Measurements from ENCODE around the gene GDPD4. TPM values are rescaled to one million over a fixed set of nuclear protein-coding genes. Genes with fewer than 3 reads are reported as not detected.
A peak's percentile ranks its signal among the peaks of the same experiment; 100 is the strongest.

The GDPD4 gene
- total and polyA plus RNA-seq, 9 of the 15 experiments (the other 6 are each of a cell fraction or from before 2014, with no cell fraction given): 0.40 TPM; not detected in 8

DNA sequence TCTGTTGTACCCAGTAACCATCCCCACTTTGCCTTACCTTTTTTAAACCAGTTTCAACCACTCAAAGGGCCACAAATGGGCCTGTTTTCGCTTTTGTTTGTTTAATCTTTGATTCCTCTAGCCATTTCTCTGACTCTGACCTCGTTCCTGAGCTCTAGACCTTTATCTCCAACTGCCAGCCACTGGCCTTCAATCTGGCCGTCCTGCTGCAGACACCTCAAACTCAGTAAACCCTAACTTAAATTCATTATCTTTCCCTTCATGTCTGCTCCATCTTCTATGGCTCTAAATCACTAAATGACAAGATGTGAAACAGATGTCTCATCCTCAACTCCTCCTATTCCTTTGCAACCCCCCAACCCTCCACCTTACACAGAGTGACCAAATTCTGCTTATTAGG is 1.3 kb upstream of the GDPD4 start (continued):
- TF ChIP-seq, protein P1, sequence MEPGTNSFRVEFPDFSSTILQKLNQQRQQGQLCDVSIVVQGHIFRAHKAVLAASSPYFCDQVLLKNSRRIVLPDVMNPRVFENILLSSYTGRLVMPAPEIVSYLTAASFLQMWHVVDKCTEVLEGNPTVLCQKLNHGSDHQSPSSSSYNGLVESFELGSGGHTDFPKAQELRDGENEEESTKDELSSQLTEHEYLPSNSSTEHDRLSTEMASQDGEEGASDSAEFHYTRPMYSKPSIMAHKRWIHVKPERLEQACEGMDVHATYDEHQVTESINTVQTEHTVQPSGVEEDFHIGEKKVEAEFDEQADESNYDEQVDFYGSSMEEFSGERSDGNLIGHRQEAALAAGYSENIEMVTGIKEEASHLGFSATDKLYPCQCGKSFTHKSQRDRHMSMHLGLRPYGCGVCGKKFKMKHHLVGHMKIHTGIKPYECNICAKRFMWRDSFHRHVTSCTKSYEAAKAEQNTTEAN (CRISPR knock-in tag; IDR thresholded peaks at IDR 0.05): no peak
- TF ChIP-seq PHTF2 (CRISPR knock-in tag; IDR thresholded peaks at IDR 0.05): no peak
- TF ChIP-seq YY1 (IDR thresholded peaks at IDR 0.05; ENCODE audit: borderline replicate concordance in 1 of 3, control insufficient read depth in 1 of 3, extremely low read depth in 1 of 3, insufficient read depth in 3 of 3, insufficient read length in 1 of 3, insufficient replicate concordance in 2 of 3, low read depth in 1 of 3, low read length in 2 of 3): no peak
- peak; percentile 91 for TF ChIP-seq SMAD4 (CRISPR knock-in tag; conservative IDR thresholded peaks at IDR 0.05)
- TF ChIP-seq TGIF2 (CRISPR knock-in tag; IDR thresholded peaks at IDR 0.05): no peak
- TF ChIP-seq MYBL2 (IDR thresholded peaks at IDR 0.05; ENCODE audit: low read depth): 0 out of 2 replicates have a peak, but pooled peaks have one; percentile 16
- no peak for TF ChIP-seq MYBL2 (CRISPR knock-in tag; IDR thresholded peaks at IDR 0.05; ENCODE audit: borderline replicate concordance)
- TF ChIP-seq, protein P2, sequence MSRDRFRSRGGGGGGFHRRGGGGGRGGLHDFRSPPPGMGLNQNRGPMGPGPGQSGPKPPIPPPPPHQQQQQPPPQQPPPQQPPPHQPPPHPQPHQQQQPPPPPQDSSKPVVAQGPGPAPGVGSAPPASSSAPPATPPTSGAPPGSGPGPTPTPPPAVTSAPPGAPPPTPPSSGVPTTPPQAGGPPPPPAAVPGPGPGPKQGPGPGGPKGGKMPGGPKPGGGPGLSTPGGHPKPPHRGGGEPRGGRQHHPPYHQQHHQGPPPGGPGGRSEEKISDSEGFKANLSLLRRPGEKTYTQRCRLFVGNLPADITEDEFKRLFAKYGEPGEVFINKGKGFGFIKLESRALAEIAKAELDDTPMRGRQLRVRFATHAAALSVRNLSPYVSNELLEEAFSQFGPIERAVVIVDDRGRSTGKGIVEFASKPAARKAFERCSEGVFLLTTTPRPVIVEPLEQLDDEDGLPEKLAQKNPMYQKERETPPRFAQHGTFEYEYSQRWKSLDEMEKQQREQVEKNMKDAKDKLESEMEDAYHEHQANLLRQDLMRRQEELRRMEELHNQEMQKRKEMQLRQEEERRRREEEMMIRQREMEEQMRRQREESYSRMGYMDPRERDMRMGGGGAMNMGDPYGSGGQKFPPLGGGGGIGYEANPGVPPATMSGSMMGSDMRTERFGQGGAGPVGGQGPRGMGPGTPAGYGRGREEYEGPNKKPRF (IDR thresholded peaks at IDR 0.05; ENCODE audit: low read depth, low read length): no peak
- TF ChIP-seq ATF3 (IDR thresholded peaks at IDR 0.05): no peak
- no peak for TF ChIP-seq ATF3 (CRISPR knock-in tag; conservative IDR thresholded peaks at IDR 0.05)
- no peak for TF ChIP-seq SMARCB1 (IDR thresholded peaks at IDR 0.05; ENCODE audit: insufficient read length, low read depth)
- TF ChIP-seq TAL1 (IDR thresholded peaks at IDR 0.05): peak; percentile 92
- TF ChIP-seq JUND (IDR thresholded peaks at IDR 0.05; ENCODE audit: borderline replicate concordance, low read depth, low read length): peak; percentile 16; the same call in 1 of the 2 replicates
- TF ChIP-seq JUND (tag; IDR thresholded peaks at IDR 0.05; ENCODE audit: borderline replicate concordance, low read depth, low read length): peak; percentile 45; the same call in 1 of the 3 replicates
- no peak for TF ChIP-seq ZNF12 (CRISPR knock-in tag; IDR thresholded peaks at IDR 0.05)
- peak; percentile 97 for TF ChIP-seq MEIS2 (IDR thresholded peaks at IDR 0.05; ENCODE audit: partially characterized antibody)
- TF ChIP-seq, protein P3, sequence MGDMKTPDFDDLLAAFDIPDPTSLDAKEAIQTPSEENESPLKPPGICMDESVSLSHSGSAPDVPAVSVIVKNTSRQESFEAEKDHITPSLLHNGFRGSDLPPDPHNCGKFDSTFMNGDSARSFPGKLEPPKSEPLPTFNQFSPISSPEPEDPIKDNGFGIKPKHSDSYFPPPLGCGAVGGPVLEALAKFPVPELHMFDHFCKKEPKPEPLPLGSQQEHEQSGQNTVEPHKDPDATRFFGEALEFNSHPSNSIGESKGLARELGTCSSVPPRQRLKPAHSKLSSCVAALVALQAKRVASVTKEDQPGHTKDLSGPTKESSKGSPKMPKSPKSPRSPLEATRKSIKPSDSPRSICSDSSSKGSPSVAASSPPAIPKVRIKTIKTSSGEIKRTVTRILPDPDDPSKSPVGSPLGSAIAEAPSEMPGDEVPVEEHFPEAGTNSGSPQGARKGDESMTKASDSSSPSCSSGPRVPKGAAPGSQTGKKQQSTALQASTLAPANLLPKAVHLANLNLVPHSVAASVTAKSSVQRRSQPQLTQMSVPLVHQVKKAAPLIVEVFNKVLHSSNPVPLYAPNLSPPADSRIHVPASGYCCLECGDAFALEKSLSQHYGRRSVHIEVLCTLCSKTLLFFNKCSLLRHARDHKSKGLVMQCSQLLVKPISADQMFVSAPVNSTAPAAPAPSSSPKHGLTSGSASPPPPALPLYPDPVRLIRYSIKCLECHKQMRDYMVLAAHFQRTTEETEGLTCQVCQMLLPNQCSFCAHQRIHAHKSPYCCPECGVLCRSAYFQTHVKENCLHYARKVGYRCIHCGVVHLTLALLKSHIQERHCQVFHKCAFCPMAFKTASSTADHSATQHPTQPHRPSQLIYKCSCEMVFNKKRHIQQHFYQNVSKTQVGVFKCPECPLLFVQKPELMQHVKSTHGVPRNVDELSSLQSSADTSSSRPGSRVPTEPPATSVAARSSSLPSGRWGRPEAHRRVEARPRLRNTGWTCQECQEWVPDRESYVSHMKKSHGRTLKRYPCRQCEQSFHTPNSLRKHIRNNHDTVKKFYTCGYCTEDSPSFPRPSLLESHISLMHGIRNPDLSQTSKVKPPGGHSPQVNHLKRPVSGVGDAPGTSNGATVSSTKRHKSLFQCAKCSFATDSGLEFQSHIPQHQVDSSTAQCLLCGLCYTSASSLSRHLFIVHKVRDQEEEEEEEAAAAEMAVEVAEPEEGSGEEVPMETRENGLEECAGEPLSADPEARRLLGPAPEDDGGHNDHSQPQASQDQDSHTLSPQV (IDR thresholded peaks at IDR 0.05): no peak
- TF ChIP-seq SAP30 (IDR thresholded peaks at IDR 0.05; ENCODE audit: borderline replicate concordance, insufficient read depth, low read depth, low read length, poor library complexity, severe bottlenecking): no peak
- no peak for TF ChIP-seq FIP1L1 (IDR thresholded peaks at IDR 0.05; ENCODE audit: low read depth, low read length, poor library complexity, severe bottlenecking)
